Heart left ventricle (tissue), 13 donors: ENCODE data around the gene RGS10.

ENCODE experiments used
- CTCF ChIP-seq, 12 donors: fragments of 200-600 bp; sonication (generic) in 4 of 12; IDR thresholded peaks; one replicate each; pipeline versions ENCODE4 v1.5.0 to v1.8.0; 2018 to 2022; ENCODE audit warnings: antibody characterized with exemption in 12 of 12, mild to moderate bottlenecking in 5 of 12
- POLR2A ChIP-seq, 2 donors: fragments of 450-650 bp; IDR thresholded peaks; one replicate each; pipeline ENCODE4 v1.6.1; 2017; ENCODE audit warnings: antibody characterized with exemption in 2 of 2, mild to moderate bottlenecking in 2 of 2, moderate library complexity in 2 of 2
- donor health status: ischemic (EF 13 %, LVEDD 7.1; RV severe dilation, severe dysfunction).
- donor health status: DM: no; HTN: yes; CAD: no.
- donor health status: DM: no; HTN: no; CAD: no.
- donor health status: ischemic (EF 25% LVEDD 6.9; RV normal size, moderate dysfunction).
- donor health status: ischemic (EF 25% LVEDD 5.7; RV mildly dilated, moderate dysfunction).
- donor health status: ischemic (EF 35%, LVEDD 5.7; RV mildly dilated, moderate dysfunction).
- donor health status: nonischemic (EF 11% LVEDD 7.7; RV severe dilation, severe dysfunction).
- donor health status: DM: yes; HTN: yes; CAD: no.
- donor health status: PGD.
- donor health status: ischemic (EF 29% LVEDD 5.4; RV normal size, mild dysfunction).
- donor health status: nonischemic (EF 23%, LVEDD 6.1; RV moderate dilation, normal function).

DNA sequence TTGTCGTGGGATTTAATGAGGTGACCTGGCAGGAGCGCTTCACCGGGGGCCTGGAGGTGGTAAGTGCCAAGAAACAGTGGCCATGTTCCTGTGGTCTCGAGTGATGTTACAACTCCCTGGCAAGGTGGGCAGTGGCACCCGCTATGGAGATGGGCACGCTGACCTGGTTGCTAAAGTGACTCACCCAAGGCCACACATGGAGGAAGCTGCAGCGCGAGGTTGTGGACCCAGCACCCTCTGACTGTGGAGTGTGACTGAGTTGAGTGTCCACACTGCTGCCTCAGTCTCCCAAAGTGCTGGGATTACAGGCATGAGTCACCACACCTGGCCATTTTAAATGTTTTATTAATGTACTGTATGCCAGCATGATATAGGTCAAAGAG, 73.2 kb downstream of the RGS10 start:
- TF ChIP-seq POLR2A (IDR thresholded peaks at IDR 0.05): no peak
- no peak for TF ChIP-seq CTCF (IDR thresholded peaks at IDR 0.05)
